NCI-H2227 (cell line): ENCODE results near the gene HSD11B1L.

Source experiments
- DNase-seq: peaks from one replicate; lab custom pipeline; 2025; ENCODE audit not compliant: unreplicated experiment; lab: John Stamatoyannopoulos, UW

Gene HSD11B1L

GRCh38 chr19:5666921-5667610, 13.8 kb upstream of the HSD11B1L start:
- DNase-seq = no peak

- DNase-seq = no peak
Measured at GRCh38 chr19:5667751-5668271, 13.0 kb upstream of the HSD11B1L start.

GRCh38 chr19:5669212-5669611, 11.6 kb upstream of the HSD11B1L start:
- no peak for DNase-seq

- DNase-seq = no peak
Measured at GRCh38 chr19:5671600-5671999, 9.2 kb upstream of the HSD11B1L start.

- DNase-seq = no peak
Measured at GRCh38 chr19:5672708-5673459, 7.9 kb upstream of the HSD11B1L start.

GRCh38 chr19:5673752-5674151, 7.1 kb upstream of the HSD11B1L start:
- DNase-seq = no peak

GRCh38 chr19:5674714-5675113, 6.1 kb upstream of the HSD11B1L start:
- DNase-seq = no peak

GRCh38 chr19:5676105-5676771, 4.6 kb upstream of the HSD11B1L start:
- DNase-seq = no peak

GRCh38 chr19:5676772-5677105, 4.1 kb upstream of the HSD11B1L start:
- DNase-seq = no peak

GRCh38 chr19:5677136-5677535, 3.7 kb upstream of the HSD11B1L start:
- no peak for DNase-seq

GRCh38 chr19:5677580-5677979, 3.2 kb upstream of the HSD11B1L start:
- DNase-seq = no peak

GRCh38 chr19:5678071-5678718, 2.6 kb upstream of the HSD11B1L start:
- no peak for DNase-seq

- DNase-seq = no peak
Measured at GRCh38 chr19:5679289-5680083, 1.3 kb upstream of the HSD11B1L start.

- DNase-seq = no peak
Measured at GRCh38 chr19:5680084-5680436, 767 bp upstream of the HSD11B1L start.

- DNase-seq = no peak
Measured at GRCh38 chr19:5681391-5682106, 722 bp downstream of the HSD11B1L start.

GRCh38 chr19:5682107-5682482, 1.3 kb downstream of the HSD11B1L start:
- no peak for DNase-seq

- DNase-seq = no peak
Measured at GRCh38 chr19:5683177-5683886, 2.5 kb downstream of the HSD11B1L start.

- DNase-seq = no peak
Measured at GRCh38 chr19:5684694-5685430, 4.0 kb downstream of the HSD11B1L start.

GRCh38 chr19:5686326-5686646, 5.5 kb downstream of the HSD11B1L start:
- no peak for DNase-seq
